ENCODE data around the gene CD40.
"Not testable (repeated sequence)": the region's sequence is repeated elsewhere in the genome, so short reads cannot be mapped to it uniquely, and the experiment has no call there.

Gene CD40

GRCh38 chr20:46117704-46118467 lies at the start of gene CD40:
TSS of gene CD40 (plus strand) at chr20:46118314. CDS start at chr20:46118344, 30 bp downstream.
- peak; percentile 77 for DNase-seq

DNA sequence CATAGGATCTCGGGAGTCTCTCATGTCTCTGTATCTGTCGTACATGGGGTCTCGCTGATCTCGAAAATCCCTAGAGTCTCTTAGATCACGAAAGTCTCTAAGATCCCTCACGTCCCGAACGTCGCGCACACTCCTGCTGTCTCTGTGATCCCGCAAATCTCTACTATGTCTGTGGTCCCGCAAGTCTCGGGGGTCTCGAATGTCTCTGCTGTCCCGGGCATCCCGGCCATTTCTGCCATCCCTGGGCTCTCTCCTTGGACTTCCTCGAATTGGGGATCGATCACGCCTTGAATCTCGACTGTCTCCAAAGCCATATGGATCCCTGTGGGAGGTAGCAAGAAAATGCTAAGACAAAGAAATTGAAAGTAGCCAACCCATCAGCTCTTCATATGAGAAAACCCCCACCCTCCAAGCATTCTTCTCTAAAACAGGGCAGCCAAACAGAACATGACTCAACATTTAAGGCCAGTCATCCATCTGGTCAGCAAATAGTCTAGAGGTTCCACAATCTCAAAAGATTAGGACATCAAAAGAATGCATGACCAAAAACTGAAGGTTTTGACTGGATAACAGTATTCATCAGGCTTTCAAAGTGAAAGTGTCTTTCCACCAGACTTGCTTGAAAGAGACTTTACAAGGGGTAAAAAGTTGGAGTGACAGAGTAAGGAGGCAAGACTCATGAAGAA lies 47.8 kb upstream of the CD40 start:
- no peak for DNase-seq

DNA sequence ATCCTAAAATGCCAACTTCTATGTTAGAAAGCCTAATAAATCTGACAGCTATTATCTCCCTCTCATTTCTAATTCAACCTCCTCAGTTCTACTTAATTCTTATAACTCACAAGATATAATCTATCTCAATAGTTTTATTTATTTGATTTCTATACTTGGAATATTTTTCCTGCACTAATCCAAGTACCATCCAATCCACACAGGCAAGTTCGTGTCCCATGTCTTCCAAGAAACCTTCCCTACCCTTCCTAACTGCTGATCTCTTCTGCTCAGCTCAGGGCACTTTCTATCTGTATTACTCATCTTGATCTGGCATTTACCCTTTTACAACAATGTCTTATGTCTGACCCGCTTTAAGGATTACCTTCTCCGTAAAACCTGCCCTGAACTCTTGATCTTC lies 46.5 kb upstream of the CD40 start:
- no peak for DNase-seq

GRCh38 chr20:46073024-46073423 lies 45.1 kb upstream of the CD40 start:
- no peak for DNase-seq

- DNase-seq = no peak
Measured at GRCh38 chr20:46073443-46073842, 44.7 kb upstream of the CD40 start.

DNA sequence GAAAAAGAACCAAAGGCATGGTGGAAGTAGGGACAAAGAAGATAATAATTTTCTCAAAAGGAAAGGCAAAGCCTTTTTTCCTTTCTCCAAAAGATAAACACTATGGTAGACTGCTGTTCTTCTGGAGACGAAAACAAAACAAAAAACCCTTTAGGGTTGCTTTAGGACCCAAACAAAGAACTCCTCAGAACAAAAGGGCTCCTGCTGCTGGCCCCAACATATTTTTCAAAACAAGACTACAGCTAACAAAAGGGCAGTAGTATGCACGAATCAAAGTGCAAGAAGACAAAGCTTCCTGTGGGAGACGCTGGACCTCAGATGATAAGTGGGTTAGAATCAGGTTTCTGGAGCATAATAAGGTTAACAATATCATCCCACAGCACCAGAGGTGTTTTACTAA lies 44.1 kb upstream of the CD40 start:
- no peak for DNase-seq

GRCh38 chr20:46076806-46077205 lies 41.3 kb upstream of the CD40 start:
- DNase-seq = no peak

GRCh38 chr20:46077642-46078305 lies 40.3 kb upstream of the CD40 start:
- no peak for DNase-seq

- DNase-seq = no peak
Measured at GRCh38 chr20:46078954-46079353, 39.2 kb upstream of the CD40 start.

DNA sequence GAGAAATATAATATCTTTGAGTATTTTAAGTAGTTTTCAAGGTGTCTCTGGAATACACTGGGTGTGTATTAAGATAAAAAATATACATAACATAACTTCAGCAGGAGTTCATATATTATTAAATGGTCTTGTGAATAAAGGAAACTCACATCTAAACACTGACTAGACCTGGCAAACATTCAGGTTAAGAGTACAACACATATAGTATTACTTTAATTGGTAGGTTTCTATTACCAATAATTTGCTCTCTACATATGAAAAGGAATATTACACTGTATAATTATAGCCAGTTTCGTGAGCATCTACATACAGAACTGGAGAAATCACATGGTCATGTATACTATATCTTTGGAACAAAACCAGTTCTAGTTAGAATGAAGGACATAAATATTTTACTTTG lies 37.0 kb upstream of the CD40 start:
- no peak for DNase-seq

DNA sequence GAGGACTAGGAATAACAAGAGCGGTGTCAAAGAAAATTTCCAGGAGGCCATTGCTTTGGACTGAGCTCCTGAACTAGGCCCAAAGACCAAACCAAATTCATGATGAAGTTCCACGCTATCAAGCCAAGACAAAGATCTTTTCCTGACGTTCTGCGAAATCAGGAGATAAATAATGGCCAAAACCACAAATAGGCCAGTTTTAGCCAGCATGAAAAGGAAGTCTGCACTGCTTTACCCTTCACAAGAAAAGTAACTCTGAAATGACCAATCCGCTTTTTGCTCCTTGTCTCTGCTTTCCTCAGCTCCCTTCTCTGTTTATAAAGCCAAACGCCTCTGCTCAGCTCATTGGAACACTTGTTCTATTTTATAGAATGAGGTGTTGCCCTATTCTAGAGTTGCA lies 35.0 kb upstream of the CD40 start:
- DNase-seq = no peak

GRCh38 chr20:46083531-46084061 lies 34.5 kb upstream of the CD40 start:
- DNase-seq = no peak

DNA sequence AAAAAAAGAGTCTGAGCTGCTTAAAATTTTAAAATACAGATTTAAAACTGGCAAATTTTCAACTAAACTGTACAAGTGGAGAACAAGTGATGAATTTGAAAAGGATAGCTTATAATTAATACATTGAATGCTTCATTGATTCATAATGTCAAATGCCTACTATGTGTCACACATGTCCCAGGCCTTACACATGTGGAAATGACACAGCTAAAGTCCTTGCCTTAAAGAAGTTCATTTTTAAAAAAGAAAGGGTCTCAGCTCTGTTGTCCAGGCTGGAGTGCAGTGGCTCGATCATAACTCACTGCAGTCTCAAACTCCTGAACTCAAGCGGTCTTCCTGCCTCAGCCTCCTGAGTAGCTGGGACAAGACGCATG lies 33.3 kb upstream of the CD40 start:
- no peak for DNase-seq

DNA sequence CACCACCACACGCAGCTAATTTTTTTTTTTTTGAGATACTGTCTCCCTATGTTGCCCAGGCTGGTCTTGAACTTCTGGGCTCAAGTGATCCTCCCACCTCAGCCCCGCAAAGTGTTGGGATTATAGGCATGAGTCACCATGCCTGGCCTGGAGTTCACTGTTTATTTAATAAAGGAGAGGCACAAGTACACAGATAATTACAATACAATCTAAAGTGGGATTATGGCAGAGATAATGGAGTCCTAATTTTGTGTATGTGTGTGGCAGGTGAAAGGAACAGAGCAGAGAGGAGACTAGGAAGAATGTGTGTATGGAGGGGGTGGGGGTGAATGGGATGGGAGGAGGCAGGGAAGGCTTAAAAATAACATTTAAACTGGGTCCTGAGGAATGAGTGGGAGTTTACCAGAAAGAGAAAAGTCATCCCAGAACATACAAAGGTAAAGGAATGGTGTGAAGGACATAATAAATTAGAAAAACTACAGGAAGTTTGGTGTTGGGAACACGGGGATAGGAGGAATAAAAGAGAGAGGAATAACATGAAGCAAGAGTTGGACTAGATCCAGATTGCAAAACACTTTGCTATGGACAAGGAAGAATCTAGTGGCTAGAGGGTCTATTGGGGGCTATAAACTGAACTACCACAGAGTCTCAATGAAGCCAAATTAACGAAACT lies 32.8 kb upstream of the CD40 start:
- DNase-seq = no peak

- DNase-seq = no peak
Measured at GRCh38 chr20:46087161-46087560, 31.0 kb upstream of the CD40 start.

DNA sequence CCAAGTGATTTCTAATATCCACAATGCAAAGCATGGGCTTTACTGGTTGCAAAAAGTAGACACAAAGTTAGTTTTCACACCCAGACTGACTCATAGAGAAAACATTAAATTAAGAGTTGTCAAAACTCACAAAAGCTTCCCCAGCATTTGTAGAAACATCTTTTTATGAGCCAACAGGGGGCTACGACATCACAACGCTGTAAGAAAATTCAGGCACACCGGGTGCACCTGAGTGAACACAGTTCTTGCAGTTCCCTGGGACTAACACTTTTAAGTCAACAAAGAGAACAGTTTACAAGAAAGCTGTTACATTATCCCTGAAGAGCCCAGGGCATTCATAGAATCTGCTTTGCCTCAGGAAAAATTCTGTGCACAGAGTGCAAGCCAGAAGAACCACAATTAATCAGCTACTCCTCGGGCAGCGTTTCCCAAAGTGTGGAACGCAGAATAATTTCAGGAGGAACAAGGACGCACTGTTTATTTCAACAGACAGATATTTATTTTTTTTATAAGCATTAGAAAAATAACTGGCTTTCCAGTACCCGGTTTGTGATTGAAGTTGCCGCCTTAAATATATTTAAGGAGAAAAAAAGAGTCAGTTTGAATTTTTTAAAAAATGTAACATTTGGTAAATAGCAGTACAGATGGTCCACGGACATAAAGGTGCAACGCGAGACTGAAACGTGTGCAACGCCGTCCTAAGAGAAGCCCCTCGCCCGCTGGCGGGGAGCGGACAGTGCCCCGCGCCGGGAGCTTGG lies 29.5 kb upstream of the CD40 start:
- no peak for DNase-seq

GRCh38 chr20:46089167-46089416 lies 29.0 kb upstream of the CD40 start:
- no peak for DNase-seq

- peak; percentile 95 for DNase-seq
Measured at GRCh38 chr20:46089417-46090388, 28.4 kb upstream of the CD40 start, which contains the start of gene NCOA5. TSS of gene NCOA5 (minus strand) at chr20:46089962. CDS start at chr20:46079424, 10,538 bp downstream.

GRCh38 chr20:46091622-46092535 lies 26.2 kb upstream of the CD40 start:
- DNase-seq = not testable (repeated sequence)

DNA sequence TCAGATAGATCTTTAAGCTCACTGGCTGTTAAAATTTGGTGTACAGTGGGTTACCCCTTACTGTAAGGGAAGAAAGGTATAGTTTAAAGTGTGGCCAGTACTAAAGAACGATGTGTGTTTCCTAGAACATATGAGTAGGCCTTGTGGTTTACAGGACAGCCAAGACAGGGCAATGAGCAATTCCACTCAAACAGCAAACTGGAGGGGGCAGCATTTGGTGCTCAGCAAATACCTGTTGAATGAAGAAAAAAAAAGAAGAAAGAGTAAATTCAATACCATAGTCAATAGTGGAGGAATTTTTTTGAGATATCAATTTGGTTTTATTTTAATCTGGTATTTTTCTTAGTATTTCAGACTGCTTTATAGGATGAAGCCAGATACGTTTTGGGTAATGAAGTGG lies 24.6 kb upstream of the CD40 start:
- no peak for DNase-seq
